GM23248 (cell line): ENCODE data around the gene CPNE4. TPM values are rescaled to one million over a fixed set of nuclear protein-coding genes. Genes with fewer than 3 reads are reported as not detected.

Experiments
- DNase-seq: peaks from one replicate; pipeline ENCODE4 v3.0.0-alpha.2; 2015
- H2AFZ ChIP-seq: fragments of 200-600 bp; sonication (generic); 2 replicates; pipeline ENCODE4 v1.6.1; 2016; ENCODE audit warnings: antibody characterized with exemption
- H3F3A ChIP-seq: fragments of 200-600 bp; sonication (generic); 2 replicates; pipeline ENCODE4 v1.6.1; 2016; ENCODE audit warnings: mild to moderate bottlenecking, antibody characterized with exemption, mixed run types; ENCODE audit not compliant: insufficient read depth
- H3K27ac ChIP-seq: fragments of 200-600 bp; sonication (generic); 2 replicates; pipeline ENCODE4 v1.5.1; 2016; ENCODE audit warnings: mild to moderate bottlenecking
- H3K27me3 ChIP-seq: fragments of 200-600 bp; sonication (generic); replicated peaks from 2 replicates; pipeline ENCODE4 v1.6.1; 2016; ENCODE audit warnings: mild to moderate bottlenecking; ENCODE audit not compliant: insufficient read depth
- H3K36me3 ChIP-seq: fragments of 200-600 bp; sonication (generic); 2 replicates; pipeline ENCODE4 v1.6.1; 2016; ENCODE audit warnings: low read depth, mild to moderate bottlenecking
- H3K4me1 ChIP-seq: fragments of 200-600 bp; sonication (generic); 2 replicates; pipeline ENCODE4 v1.6.1; 2016; ENCODE audit warnings: mild to moderate bottlenecking; ENCODE audit not compliant: insufficient read depth
- H3K4me2 ChIP-seq: fragments of 200-600 bp; sonication (generic); one replicate; pipeline ENCODE4 v1.6.1; 2016; ENCODE audit warnings: mild to moderate bottlenecking; ENCODE audit not compliant: unreplicated experiment
- H3K4me3 ChIP-seq: fragments of 200-600 bp; sonication (generic); 2 replicates; pipeline ENCODE4 v1.5.1; 2016; ENCODE audit warnings: mild to moderate bottlenecking
- H3K79me2 ChIP-seq: fragments of 200-600 bp; sonication (generic); 2 replicates; pipeline ENCODE4 v1.6.1; 2016; ENCODE audit warnings: mild to moderate bottlenecking; ENCODE audit not compliant: insufficient read depth
- H3K9ac ChIP-seq: fragments of 200-600 bp; sonication (generic); 2 replicates; pipeline ENCODE4 v1.6.1; 2016; ENCODE audit warnings: mild to moderate bottlenecking
- H3K9me2 ChIP-seq: fragments of 200-600 bp; sonication (generic); 2 replicates; pipeline ENCODE4 v1.6.1; 2016; ENCODE audit warnings: mixed run types, mild to moderate bottlenecking, moderate library complexity; ENCODE audit not compliant: insufficient read depth
- H3K9me3 ChIP-seq: fragments of 200-600 bp; sonication (generic); one replicate; pipeline ENCODE4 v1.6.1; 2017; ENCODE audit warnings: low read depth
- H4K20me1 ChIP-seq: fragments of 200-600 bp; sonication (generic); 2 replicates; pipeline ENCODE4 v1.6.0; 2016; ENCODE audit not compliant: insufficient read depth
- EZH2 ChIP-seq: fragments of 200-600 bp; sonication (generic); IDR thresholded peaks from 2 replicates; pipeline ENCODE4 v1.6.1; 2018; ENCODE audit warnings: antibody characterized with exemption, mild to moderate bottlenecking; ENCODE audit not compliant: insufficient read depth, poor library complexity, severe bottlenecking
- EZH2phosphoT487 ChIP-seq: fragments of 200-600 bp; sonication (generic); IDR thresholded peaks from 2 replicates; pipeline ENCODE4 v1.6.1; 2018; ENCODE audit warnings: antibody characterized with exemption, moderate library complexity, mild to moderate bottlenecking, low read depth; ENCODE audit not compliant: insufficient read depth
- WGBS, 2 experiments: methylation state at CpG; one replicate each; pipeline ENCODE4 v1.1.6; 2015 to 2017; ENCODE audit warnings: low lambda C conversion rate in 2 of 2, low coverage in 1 of 2; ENCODE audit errors: missing lambda C conversion rate in 2 of 2; 5-methylcytosine and 5-hydroxymethylcytosine counted together
- in situ Hi-C: fragments of 300-500 bp; cut with MboI; formaldehyde crosslinking; loops from 2 replicates; pipeline ENCODE4 v1.15.0; 2020
- polyA plus RNA-seq: library from polyadenylated mRNA; unstranded; fragments of >200 nt; fragmentation: Nextera tagmentation; extraction: Ambion mirVana; gene quantifications from 2 replicates; pipeline ENCODE4 v1.2.1, GENCODE V29; 2016
- total RNA-seq: library from RNA; depleted of rRNA; stranded (reverse); fragments of >200 nt; shearing (Covaris generic); gene quantifications from 2 replicates; pipeline ENCODE4 v1.2.3, GENCODE V29; 2014

Gene CPNE4
- total and polyA plus RNA-seq, 2 experiments from 2014 or later, result 0.11 to 0.44 TPM

- Histone ChIP-seq H3K4me2 (no peak overlapping the region), H2AFZ (no peak overlapping the region), H3K79me2 (no peaks in the 10 kb centered on the region), H3K9ac (no peak overlapping the region), H3K27ac (no peak overlapping the region), H3K4me3 (no peak overlapping the region), H4K20me1 (no peaks in the 10 kb centered on the region), H3K27me3 (no peaks in the 10 kb centered on the region), H3K4me1 (peaks cover 4% of the 10 kb centered on the region; the same call in 1 of the 2 replicates), H3K9me2 (no peaks in the 10 kb centered on the region), H3K36me3 (no peaks in the 10 kb centered on the region), H3K9me3 (no peaks in the 10 kb centered on the region), H3F3A (no peaks in the 10 kb centered on the region)
- in situ Hi-C loops, result no loop called here
- TF ChIP-seq EZH2phosphoT487 (no peak), EZH2 (no peak)
- 84 to 85% methylated on average over 3 of the region's 3 CpGs for WGBS, 2 experiments
- DNase-seq, result no peak
Observed at GRCh38 chr3:131881777-131882176, 153.0 kb downstream of the CPNE4 start.

- H3F3A ChIP-seq, result no peaks in the 10 kb centered on the region
- no peaks in the 10 kb centered on the region for H3K27me3 ChIP-seq
- no peaks in the 10 kb centered on the region for H3K36me3 ChIP-seq
- no peak for TF ChIP-seq EZH2phosphoT487
- no peak for TF ChIP-seq EZH2
- no peak overlapping the region for H3K9ac ChIP-seq
- no peak overlapping the region for H3K4me2 ChIP-seq
- no peaks in the 10 kb centered on the region for H4K20me1 ChIP-seq
- H3K9me3 ChIP-seq, result no peaks in the 10 kb centered on the region
- no peak overlapping the region for H3K27ac ChIP-seq
- no peak for DNase-seq
- 34 to 42% methylated on average over 2 of the region's 2 CpGs for WGBS, 2 experiments
- H3K79me2 ChIP-seq, result no peaks in the 10 kb centered on the region
- no peaks in the 10 kb centered on the region for H3K9me2 ChIP-seq
- in situ Hi-C loops, result no loop called here
- H2AFZ ChIP-seq, result no peak overlapping the region
- no peak overlapping the region for H3K4me3 ChIP-seq
- H3K4me1 ChIP-seq, result peaks cover 4% of the 10 kb centered on the region; the same call in 1 of the 2 replicates
Observed at GRCh38 chr3:131880948-131881347, 153.9 kb downstream of the CPNE4 start.

- H3K4me2 ChIP-seq, result no peak overlapping the region
- in situ Hi-C loops, result no loop called here
- no peaks in the 10 kb centered on the region for H3F3A ChIP-seq
- no peaks in the 10 kb centered on the region for H3K9me2 ChIP-seq
- TF ChIP-seq EZH2phosphoT487 (no peak), EZH2 (no peak)
- H2AFZ ChIP-seq, result no peak overlapping the region
- DNase-seq, result no peak
- WGBS, 2 experiments, result 64 to 68% methylated on average over 6 of the region's 6 CpGs
- H3K79me2 ChIP-seq, result no peaks in the 10 kb centered on the region
- no peak overlapping the region for H3K27ac ChIP-seq
- no peaks in the 10 kb centered on the region for H3K36me3 ChIP-seq
- no peak overlapping the region for H3K9ac ChIP-seq
- no peaks in the 10 kb centered on the region for H3K27me3 ChIP-seq
- no peaks in the 10 kb centered on the region for H3K4me1 ChIP-seq
- H3K4me3 ChIP-seq, result no peak overlapping the region
- H4K20me1 ChIP-seq, result no peaks in the 10 kb centered on the region
- H3K9me3 ChIP-seq, result no peaks in the 10 kb centered on the region
Observed at GRCh38 chr3:131868203-131868602, 166.6 kb downstream of the CPNE4 start.

- H3K9ac ChIP-seq, result no peak overlapping the region
- no peaks in the 10 kb centered on the region for H4K20me1 ChIP-seq
- H3K4me1 ChIP-seq, result no peaks in the 10 kb centered on the region
- in situ Hi-C loops, result no loop called here
- H3K36me3 ChIP-seq, result no peaks in the 10 kb centered on the region
- no peaks in the 10 kb centered on the region for H3F3A ChIP-seq
- H2AFZ ChIP-seq, result no peak overlapping the region
- no peaks in the 10 kb centered on the region for H3K9me2 ChIP-seq
- no peaks in the 10 kb centered on the region for H3K27me3 ChIP-seq
- H3K4me2 ChIP-seq, result no peak overlapping the region
- WGBS, 2 experiments, result 84 to 92% methylated on average over 3 of the region's 3 CpGs
- TF ChIP-seq EZH2phosphoT487 (no peak), EZH2 (no peak)
- no peak overlapping the region for H3K4me3 ChIP-seq
- H3K79me2 ChIP-seq, result no peaks in the 10 kb centered on the region
- no peak overlapping the region for H3K27ac ChIP-seq
- DNase-seq, result no peak
- H3K9me3 ChIP-seq, result no peaks in the 10 kb centered on the region
Observed at GRCh38 chr3:131856171-131856570, 178.6 kb downstream of the CPNE4 start.

- Histone ChIP-seq H2AFZ (no peak overlapping the region), H3K9ac (no peak overlapping the region), H3K4me2 (no peak overlapping the region), H3K9me3 (no peaks in the 10 kb centered on the region), H3K27me3 (no peaks in the 10 kb centered on the region), H3K27ac (no peak overlapping the region), H3F3A (no peaks in the 10 kb centered on the region), H3K36me3 (no peaks in the 10 kb centered on the region), H3K4me3 (no peak overlapping the region), H3K79me2 (no peaks in the 10 kb centered on the region), H3K4me1 (no peaks in the 10 kb centered on the region), H3K9me2 (no peaks in the 10 kb centered on the region), H4K20me1 (no peaks in the 10 kb centered on the region)
- in situ Hi-C loops, result no loop called here
- TF ChIP-seq EZH2phosphoT487, result no peak
- TF ChIP-seq EZH2, result no peak
- 33 to 55% methylated on average over 3 of the region's 3 CpGs for WGBS, 2 experiments
- no peak for DNase-seq
Observed at GRCh38 chr3:131850223-131850622, 184.6 kb downstream of the CPNE4 start.
